ENCODE data around the gene PARL. TPM values are rescaled to one million over a fixed set of nuclear protein-coding genes. Genes with fewer than 3 reads are reported as not detected.

The PARL gene
- polyA plus RNA-seq, 2 of the 4 experiments (the other 2 are of a cell fraction): 45.9 to 71.6 TPM

- TF ChIP-seq BCL3 (IDR thresholded peaks at IDR 0.05): no peak
These were observed 10.6 kb upstream of the PARL start (continued) for GRCh38 chr3:183895296-183895695.

- H3K4me1 ChIP-seq: no peaks in the 10 kb centered on the region
- CTCF ChIA-PET: interaction anchor here (1.3 to 4.9 kb wide), 5 partner anchors 8 to 397 kb away, joined by 5 to 35 read pairs (median 7); partner anchors contain the start of genes ABCC5 and PARL
These were observed 8.0 kb upstream of the PARL start for GRCh38 chr3:183892610-183893214.

GRCh38 chr3:183885766-183886165 is 1.1 kb upstream of the PARL start:
- ATAC-seq (no peak), FAIRE-seq (no peak), DNase-seq (ENCODE audit: low read depth in 1 of 2, low spot score in 1 of 2) (no peak)
- ChIA-PET POLR2A (interaction anchor here (1.2 kb wide), 1 partner anchor 188 kb away, joined by 3 read pairs; the partner anchor contains the start of gene YEATS2), CTCF (interaction anchor here (1.0 to 5.6 kb wide), 14 partner anchors 11 to 408 kb away, joined by 3 to 49 read pairs (median 6); partner anchors contain the start of gene ABCC5)
- Histone ChIP-seq H3K4me2 (no peak overlapping the region; the same call in 2 of the 3 replicates), H3K4me1 (peaks cover 15% of the 10 kb centered on the region; the same call in 2 of the 3 replicates), H3K27ac (no peak overlapping the region), H3K9me3 (no peaks in the 10 kb centered on the region), H3K4me3 (no peak overlapping the region)
- WGBS (ENCODE audit: missing lambda C conversion rate): 92% methylated on average over 10 of the region's 10 CpGs
- no peak for TF ChIP-seq RFX5 (IDR thresholded peaks at IDR 0.05)
- TF ChIP-seq PBX3 (IDR thresholded peaks at IDR 0.05): no peak
- TF ChIP-seq CHD4 (IDR thresholded peaks at IDR 0.05; ENCODE audit: borderline replicate concordance): no peak
- TF ChIP-seq HES2 (IDR thresholded peaks at IDR 0.05): no peak
- no peak for TF ChIP-seq ZC3H11A (IDR thresholded peaks at IDR 0.05)
- no peak for TF ChIP-seq MYC (IDR thresholded peaks at IDR 0.05; ENCODE audit: borderline replicate concordance, low read length)
- no peak for TF ChIP-seq SREBF2 (IDR thresholded peaks at IDR 0.05)
- TF ChIP-seq POLR2A (IDR thresholded peaks at IDR 0.05; ENCODE audit: low read length): no peak
- no peak for TF ChIP-seq HEYL (CRISPR knock-in tag; IDR thresholded peaks at IDR 0.05)
- no peak for TF ChIP-seq EHMT2 (IDR thresholded peaks at IDR 0.05; ENCODE audit: low read depth)
- no peak for TF ChIP-seq HOXB5 (CRISPR knock-in tag; IDR thresholded peaks at IDR 0.05)
- TF ChIP-seq USF2 (IDR thresholded peaks at IDR 0.05): no peak
- TF ChIP-seq MAX (IDR thresholded peaks at IDR 0.05): no peak
- TF ChIP-seq HDAC2 (IDR thresholded peaks at IDR 0.05): no peak
- no peak for TF ChIP-seq RNF2 (IDR thresholded peaks at IDR 0.05; ENCODE audit: borderline replicate concordance, low read depth)
- TF ChIP-seq KDM5A (IDR thresholded peaks at IDR 0.05): no peak

More at GRCh38 chr3:183892610-183893214, 8.0 kb upstream of the PARL start:
- Histone ChIP-seq H3K4me3 (no peak overlapping the region), H3K9me3 (no peaks in the 10 kb centered on the region), H3K4me2 (no peak overlapping the region), H3K27ac (no peak overlapping the region)
- POLR2A ChIA-PET: no interaction called here
- DNase-seq (ENCODE audit: low read depth in 1 of 2, low spot score in 1 of 2) (no peak), FAIRE-seq (no peak), ATAC-seq (no peak)
- 75% methylated on average over 9 of the region's 9 CpGs for WGBS (ENCODE audit: missing lambda C conversion rate)
- no peak for TF ChIP-seq SMC3 (IDR thresholded peaks at IDR 0.05)
- no peak for TF ChIP-seq TP53 (CRISPR knock-in tag; IDR thresholded peaks at IDR 0.05)
- no peak for TF ChIP-seq MAFK (IDR thresholded peaks at IDR 0.05; ENCODE audit: partially characterized antibody)
- TF ChIP-seq NR3C1 (IDR thresholded peaks at IDR 0.05): no peak
- no peak for TF ChIP-seq KDM1A (IDR thresholded peaks at IDR 0.05; ENCODE audit: low read depth)
- no peak for TF ChIP-seq POLR2AphosphoS2 (conservative IDR thresholded peaks at IDR 0.05; ENCODE audit: low read length)
- TF ChIP-seq PHF8 (IDR thresholded peaks at IDR 0.05; ENCODE audit: borderline replicate concordance, low read depth): no peak
- no peak for TF ChIP-seq HES2 (IDR thresholded peaks at IDR 0.05)
- no peak for TF ChIP-seq HDAC2 (IDR thresholded peaks at IDR 0.05)
- TF ChIP-seq RNF2 (IDR thresholded peaks at IDR 0.05; ENCODE audit: borderline replicate concordance, low read depth): no peak
- TF ChIP-seq HMGXB4 (CRISPR knock-in tag; IDR thresholded peaks at IDR 0.05; ENCODE audit: borderline replicate concordance): no peak
- no peak for TF ChIP-seq CBX2 (IDR thresholded peaks at IDR 0.05; ENCODE audit: borderline replicate concordance, low read depth)
- TF ChIP-seq HEYL (CRISPR knock-in tag; IDR thresholded peaks at IDR 0.05): no peak
- no peak for TF ChIP-seq ZSCAN20 (CRISPR knock-in tag; IDR thresholded peaks at IDR 0.05)
- TF ChIP-seq CHD4 (IDR thresholded peaks at IDR 0.05; ENCODE audit: borderline replicate concordance): no peak

Measured in A549 (cell line).